Measurements from ENCODE around the gene CYGB.

DNA sequence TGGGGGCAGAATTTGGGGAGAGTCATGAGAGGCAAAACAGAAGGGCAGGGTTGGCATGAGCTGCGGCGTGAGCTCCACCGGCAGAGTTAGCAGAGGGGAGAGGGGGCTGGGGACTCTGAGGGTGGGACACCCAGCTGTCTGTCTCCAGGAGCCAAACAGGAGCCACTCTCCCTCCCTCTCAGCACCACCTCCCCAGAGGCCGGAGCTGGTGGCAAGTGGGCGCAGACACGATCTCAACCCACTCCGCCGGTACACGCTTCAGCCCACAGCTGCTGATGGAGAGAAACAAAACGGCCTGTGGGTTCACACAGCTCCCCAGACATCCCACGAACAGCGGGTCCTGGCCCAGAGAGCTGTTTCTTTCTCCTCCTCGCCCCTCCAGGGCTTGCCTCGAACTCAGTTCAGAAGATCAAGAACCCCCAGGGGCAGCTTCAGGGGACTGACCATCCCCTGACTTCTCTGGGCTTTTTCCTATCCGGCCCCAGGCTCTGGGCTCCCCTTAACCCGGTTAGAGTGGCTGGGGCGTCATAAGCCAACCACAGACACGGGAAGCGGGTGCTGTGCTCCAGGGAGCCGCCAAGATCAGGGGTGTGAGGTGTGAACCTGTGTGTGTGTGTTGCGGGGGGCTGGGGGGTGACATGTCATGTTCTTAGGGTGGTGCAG, 43.9 kb downstream of the CYGB start:
- TF ChIP-seq POLR2AphosphoS5 (IDR thresholded peaks at IDR 0.05; ENCODE audit: low read depth, low read length) (no peak), FOXP2 (optimal IDR thresholded peaks at IDR 0.05; ENCODE audit: borderline replicate concordance, extremely low read depth, extremely low read length, insufficient read depth) (no peak), REST (IDR thresholded peaks at IDR 0.05; ENCODE audit: insufficient read depth in 1 of 2, low read depth in 2 of 2, low read length in 2 of 2) (no peak)
